HEK293T (cell line): Measurements from ENCODE around the gene SMIM41.

Experiments used
- CTCF ChIA-PET: fragments of 350-600 bp; formaldehyde crosslinking; extraction: SDS; loops from one replicate; lab custom pipeline; 2021; ENCODE audit warnings: antibody characterized with exemption, inconsistent platforms; lab: Yijun Ruan, JAX
- POLR2A ChIA-PET: fragments of 350-600 bp; formaldehyde crosslinking; extraction: SDS; loops from one replicate; lab custom pipeline; 2020; ENCODE audit warnings: antibody characterized with exemption, inconsistent platforms; lab: Yijun Ruan, JAX
- DNase-seq: peaks from one replicate; pipeline ENCODE4 v3.0.0; 2012; ENCODE audit warnings: mixed read lengths; ENCODE audit errors: extremely low spot score
- ARNT ChIP-seq: fragments of 450-650 bp; IDR thresholded peaks from 2 replicates; pipeline ENCODE4 v1.6.1; 2017; ENCODE audit warnings: mild to moderate bottlenecking
- BHLHE40 ChIP-seq: fragments of 450-650 bp; IDR thresholded peaks from 2 replicates; pipeline ENCODE4 v1.6.1; 2016; ENCODE audit warnings: mild to moderate bottlenecking, moderate library complexity, borderline replicate concordance
- CTBP1 ChIP-seq: fragments of 450-650 bp; IDR thresholded peaks from 2 replicates; pipeline ENCODE4 v1.6.1; 2016; ENCODE audit warnings: borderline replicate concordance
- ELF4 ChIP-seq: fragments of 450-650 bp; IDR thresholded peaks from 2 replicates; pipeline ENCODE4 v1.6.1; 2017; ENCODE audit warnings: antibody characterized with exemption
- FOXA1 ChIP-seq: fragments of 450-650 bp; IDR thresholded peaks from 2 replicates; pipeline ENCODE4 v1.6.1; 2016; ENCODE audit warnings: mild to moderate bottlenecking
- FOXK2 ChIP-seq: fragments of 450-650 bp; IDR thresholded peaks from 2 replicates; pipeline ENCODE4 v1.6.1; 2016; ENCODE audit warnings: mild to moderate bottlenecking
- FOXM1 ChIP-seq: fragments of 450-650 bp; IDR thresholded peaks from 2 replicates; pipeline ENCODE4 v1.6.1; 2017; ENCODE audit warnings: mild to moderate bottlenecking, borderline replicate concordance
- HDGF ChIP-seq: fragments of 450-650 bp; IDR thresholded peaks from 2 replicates; pipeline ENCODE4 v1.6.1; 2017; ENCODE audit warnings: antibody characterized with exemption, borderline replicate concordance
- L3MBTL2 ChIP-seq: fragments of 450-650 bp; conservative IDR thresholded peaks from 2 replicates; pipeline ENCODE4 v1.6.1; 2016; ENCODE audit warnings: mild to moderate bottlenecking
- LEF1 ChIP-seq: fragments of 450-650 bp; IDR thresholded peaks from 2 replicates; pipeline ENCODE4 v1.6.1; 2017; ENCODE audit warnings: mild to moderate bottlenecking, borderline replicate concordance
- NFRKB ChIP-seq: fragments of 450-650 bp; IDR thresholded peaks from 2 replicates; pipeline ENCODE4 v1.6.1; 2016; ENCODE audit warnings: mild to moderate bottlenecking, moderate library complexity
- SP1 ChIP-seq: fragments of 450-650 bp; IDR thresholded peaks from 2 replicates; pipeline ENCODE4 v1.6.1; 2017
- SUZ12 ChIP-seq: fragments of 450-650 bp; IDR thresholded peaks from 2 replicates; pipeline ENCODE4 v1.6.1; 2016; ENCODE audit warnings: mild to moderate bottlenecking
- TARDBP ChIP-seq: fragments of 450-650 bp; IDR thresholded peaks from 2 replicates; pipeline ENCODE4 v1.6.1; 2016
- ZNF384 ChIP-seq: fragments of 450-650 bp; IDR thresholded peaks from 2 replicates; pipeline ENCODE4 v1.6.1; 2016
- TF ChIP-seq, protein P1 (sequence below): fragments of 450-650 bp; IDR thresholded peaks from 2 replicates; pipeline ENCODE4 v1.6.1; 2016

Gene SMIM41

GRCh38 chr12:52076811-52077210 is 2.7 kb upstream of the SMIM41 start:
- ChIA-PET POLR2A (no interaction called here), CTCF (interaction anchor here (0.9 kb wide), 1 partner anchor 51 kb away, joined by 3 read pairs; no protein-coding TSS in a partner anchor)
- no peak for DNase-seq
- TF ChIP-seq SUZ12 (no peak), NFRKB (no peak), FOXM1 (no peak), FOXK2 (no peak), CTBP1 (no peak), HDGF (no peak), BHLHE40 (no peak), TARDBP (no peak), FOXA1 (no peak), L3MBTL2 (no peak), ARNT (no peak), LEF1 (no peak), ZNF384 (no peak), SP1 (no peak), ELF4 (no peak)
- TF ChIP-seq, protein P1, sequence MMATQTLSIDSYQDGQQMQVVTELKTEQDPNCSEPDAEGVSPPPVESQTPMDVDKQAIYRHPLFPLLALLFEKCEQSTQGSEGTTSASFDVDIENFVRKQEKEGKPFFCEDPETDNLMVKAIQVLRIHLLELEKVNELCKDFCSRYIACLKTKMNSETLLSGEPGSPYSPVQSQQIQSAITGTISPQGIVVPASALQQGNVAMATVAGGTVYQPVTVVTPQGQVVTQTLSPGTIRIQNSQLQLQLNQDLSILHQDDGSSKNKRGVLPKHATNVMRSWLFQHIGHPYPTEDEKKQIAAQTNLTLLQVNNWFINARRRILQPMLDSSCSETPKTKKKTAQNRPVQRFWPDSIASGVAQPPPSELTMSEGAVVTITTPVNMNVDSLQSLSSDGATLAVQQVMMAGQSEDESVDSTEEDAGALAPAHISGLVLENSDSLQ, result no peak

- no peak for TF ChIP-seq FOXK2
- no peak for TF ChIP-seq NFRKB
- TF ChIP-seq, protein P1, result no peak
- TF ChIP-seq ELF4, result no peak
- no peak for TF ChIP-seq ZNF384
- TF ChIP-seq LEF1, result no peak
- TF ChIP-seq SP1, result no peak
- TF ChIP-seq BHLHE40, result no peak
- no peak for TF ChIP-seq FOXA1
- no peak for TF ChIP-seq L3MBTL2
- TF ChIP-seq SUZ12, result no peak
- TF ChIP-seq CTBP1, result no peak
- TF ChIP-seq FOXM1, result no peak
- TF ChIP-seq HDGF, result no peak
- TF ChIP-seq ARNT, result no peak
- no peak for TF ChIP-seq TARDBP
- DNase-seq, result no peak
- CTCF ChIA-PET, result interaction anchor here (0.9 kb wide), 1 partner anchor 55 kb away, joined by 3 read pairs; no protein-coding TSS in a partner anchor
- POLR2A ChIA-PET, result interaction anchor here (1.1 kb wide), 1 partner anchor 55 kb away, joined by 3 read pairs; no protein-coding TSS in a partner anchor
These were observed 1.2 kb upstream of the SMIM41 start for GRCh38 chr12:52078276-52078675.

DNA sequence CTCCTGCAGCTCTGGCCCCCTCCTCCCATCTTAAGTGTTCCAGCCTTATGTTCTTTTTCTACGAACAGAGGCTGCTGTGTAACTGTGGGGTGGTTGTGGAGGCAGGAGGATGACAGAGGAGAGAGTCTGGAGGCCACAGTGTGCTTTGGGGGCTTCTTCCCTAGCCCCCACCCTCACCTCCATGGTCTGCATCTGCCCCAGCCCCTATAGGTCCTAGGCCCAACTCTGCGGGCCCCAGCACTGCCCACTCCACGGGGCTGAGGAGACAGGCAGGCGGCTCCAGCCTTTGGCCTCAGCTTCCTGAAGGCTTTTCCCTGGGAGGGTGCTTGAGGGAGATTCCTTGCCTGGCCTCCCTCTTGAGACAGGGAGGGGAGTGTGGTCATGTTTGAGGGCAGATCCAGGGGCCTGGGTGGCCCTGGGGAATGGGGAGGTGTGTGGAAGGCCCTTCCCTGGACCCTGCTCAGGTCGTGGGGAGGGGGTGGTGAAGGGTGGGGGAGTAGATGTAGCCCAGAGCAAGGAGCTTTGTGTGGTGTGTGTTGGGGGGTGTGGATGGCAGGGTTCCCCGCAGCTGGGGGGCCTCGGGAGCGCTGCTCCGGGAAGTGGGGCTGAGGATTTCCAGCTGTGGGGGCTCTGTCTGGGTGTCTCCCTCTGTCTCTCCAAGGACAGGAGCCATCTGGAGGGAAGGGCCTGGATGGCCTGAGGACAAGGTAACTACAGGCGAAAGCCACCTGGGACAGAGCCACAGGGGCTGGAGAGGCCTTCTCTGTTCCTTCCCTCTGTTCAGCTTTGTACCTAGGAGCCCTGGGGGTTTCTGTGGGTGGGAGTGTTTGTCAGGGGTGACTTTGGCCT is 1.1 kb downstream of the SMIM41 start:
- ChIA-PET POLR2A (interaction anchor here (1.0 to 2.0 kb wide), 3 partner anchors 11 to 55 kb away, joined by 5 to 10 read pairs (median 7); partner anchors contain the start of gene ATG101), CTCF (interaction anchor here (1.9 to 7.3 kb wide), 2 partner anchors 49 to 55 kb away, joined by 8 to 93 read pairs; no protein-coding TSS in a partner anchor)
- DNase-seq, result no peak
- TF ChIP-seq FOXK2 (no peak), ARNT (no peak), ZNF384 (no peak), SP1 (no peak), BHLHE40 (no peak), TARDBP (no peak), L3MBTL2 (no peak), SUZ12 (no peak)

GRCh38 chr12:52081263-52081733 is 1.8 kb downstream of the SMIM41 start:
- TF ChIP-seq SUZ12, result no peak
- no peak for TF ChIP-seq TARDBP
- no peak for TF ChIP-seq NFRKB
- no peak for TF ChIP-seq CTBP1
- no peak for TF ChIP-seq HDGF
- TF ChIP-seq, protein P1, result no peak
- no peak for TF ChIP-seq L3MBTL2
- TF ChIP-seq ARNT, result no peak
- no peak for TF ChIP-seq SP1
- no peak for TF ChIP-seq FOXA1
- no peak for TF ChIP-seq LEF1
- TF ChIP-seq FOXK2, result no peak
- TF ChIP-seq FOXM1, result no peak
- CTCF ChIA-PET, result interaction anchor here (1.9 to 7.3 kb wide), 2 partner anchors 50 to 55 kb away, joined by 8 to 93 read pairs; no protein-coding TSS in a partner anchor
- no peak for DNase-seq
- POLR2A ChIA-PET, result interaction anchor here (1.0 to 2.0 kb wide), 3 partner anchors 11 to 56 kb away, joined by 5 to 10 read pairs (median 7); partner anchors contain the start of gene ATG101

GRCh38 chr12:52082026-52082668 is 2.6 kb downstream of the SMIM41 start:
- ChIA-PET POLR2A (interaction anchor here (1.0 to 2.0 kb wide), 4 partner anchors 12 to 58 kb away, joined by 4 to 10 read pairs (median 5); partner anchors contain the start of gene ATG101), CTCF (interaction anchor here (0.5 to 7.3 kb wide), 8 partner anchors 9 to 549 kb away, joined by 3 to 93 read pairs (median 4); no protein-coding TSS in a partner anchor)
- TF ChIP-seq ZNF384 (no peak), SUZ12 (no peak), ELF4 (no peak), FOXA1 (no peak), SP1 (no peak), FOXM1 (no peak)
- DNase-seq, result no peak
